ENCODE results near the gene MRTFA.

MRTFA gene

DNA sequence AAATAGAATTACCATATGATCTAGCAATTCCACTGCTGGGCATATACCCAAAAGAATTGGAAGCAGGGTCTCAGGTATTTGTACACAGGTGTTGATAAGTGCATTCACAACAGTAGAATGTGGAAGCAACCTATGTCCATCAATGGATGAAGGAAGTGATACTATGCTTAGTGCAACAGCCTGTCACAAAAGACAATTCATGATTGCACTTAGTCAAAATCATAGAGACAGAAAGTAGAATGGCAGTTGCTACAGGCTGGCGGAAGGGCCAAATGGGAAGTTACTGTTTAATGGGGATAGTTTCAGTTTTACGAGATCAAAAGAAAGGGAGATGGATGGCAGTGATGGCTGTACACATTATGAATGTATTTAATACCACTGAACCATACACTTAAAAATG is 224.1 kb downstream of the MRTFA start:
- in situ Hi-C loops (cut with MboI; ENCODE audit: low pct_unique_long_range_greater_than_20kb, low sequenced_read_pairs), result no loop called here
- DNase-seq, result no peak

DNA sequence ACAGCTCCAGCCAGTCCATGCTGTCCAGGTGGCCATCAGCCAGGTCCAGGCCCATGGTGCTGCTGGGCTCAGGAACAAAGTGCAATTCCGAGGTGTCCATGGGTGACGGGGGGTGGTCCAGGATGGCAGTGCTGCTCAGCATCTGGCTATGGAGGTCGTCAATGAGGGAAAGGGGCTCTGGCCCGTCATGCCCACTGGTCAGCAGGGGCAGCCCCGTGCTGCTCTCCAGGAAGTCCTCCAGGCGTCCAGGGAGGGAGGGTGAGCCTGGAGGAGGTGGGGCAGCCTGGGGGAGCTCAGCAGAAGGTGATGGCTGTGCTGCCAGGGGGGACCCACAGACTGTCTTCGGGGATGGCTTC is 225.0 kb downstream of the MRTFA start:
- DNase-seq, result no peak
- in situ Hi-C loops (cut with MboI; ENCODE audit: low pct_unique_long_range_greater_than_20kb, low sequenced_read_pairs), result no loop called here

DNA sequence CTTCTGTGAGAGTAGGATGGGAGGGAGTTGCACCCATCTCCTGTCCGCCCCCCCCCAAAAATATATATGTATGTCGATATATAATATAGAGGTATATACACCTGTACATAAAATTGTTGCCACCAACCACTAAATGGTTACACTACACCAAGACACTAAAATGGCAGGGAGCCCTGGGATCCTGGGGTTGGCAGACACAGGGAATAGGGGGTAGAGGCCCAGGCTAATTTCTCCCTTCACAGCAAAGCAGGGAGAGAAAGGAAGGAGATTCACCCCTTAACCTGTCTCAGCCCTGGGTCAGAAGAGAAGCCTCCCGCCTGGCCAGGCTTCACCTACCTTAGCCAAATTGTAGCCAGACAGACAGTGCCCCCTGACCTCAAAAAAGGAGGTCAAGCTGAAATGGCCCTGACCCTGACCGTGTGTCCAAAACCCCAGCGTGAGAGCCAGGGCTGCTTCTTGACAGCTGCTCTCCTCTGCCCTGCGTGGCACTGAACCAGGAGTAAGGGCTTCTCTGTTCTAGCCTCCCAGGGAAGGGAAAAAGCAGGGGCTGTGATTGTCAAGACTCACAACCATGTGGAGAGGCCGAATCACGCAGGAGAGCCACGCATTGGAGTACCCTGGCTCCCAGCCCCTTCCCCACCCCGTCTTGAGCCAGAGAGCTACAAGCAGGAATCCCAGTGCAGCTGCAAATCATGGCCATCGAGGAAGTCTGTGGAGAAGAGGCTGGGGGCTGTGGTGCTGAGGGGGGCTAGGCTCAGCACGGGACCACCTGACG is 225.6 kb downstream of the MRTFA start:
- in situ Hi-C loops (cut with MboI; ENCODE audit: low pct_unique_long_range_greater_than_20kb, low sequenced_read_pairs), result no loop called here
- no peak for DNase-seq

DNA sequence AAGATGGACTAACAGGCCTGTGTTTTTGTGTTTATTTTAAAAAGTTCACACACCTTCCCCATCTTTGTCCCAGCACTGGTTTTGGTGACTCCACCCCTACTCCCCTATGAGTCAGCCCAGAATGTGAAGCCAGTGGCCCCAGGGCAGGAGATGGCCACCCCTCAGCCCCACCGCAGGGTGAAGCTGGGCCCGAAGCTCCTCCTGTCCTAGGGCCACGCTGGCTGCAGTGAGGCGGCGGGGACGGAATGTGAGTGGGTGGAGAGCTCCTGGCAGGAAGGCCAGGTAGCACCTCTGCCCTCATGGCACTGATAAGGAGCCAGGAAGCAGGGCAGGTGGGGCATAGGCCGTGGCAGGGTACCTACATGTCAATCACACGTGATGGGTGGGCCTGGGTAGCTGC is 226.2 kb downstream of the MRTFA start:
- DNase-seq, result no peak
- in situ Hi-C loops (cut with MboI; ENCODE audit: low pct_unique_long_range_greater_than_20kb, low sequenced_read_pairs), result no loop called here

DNA sequence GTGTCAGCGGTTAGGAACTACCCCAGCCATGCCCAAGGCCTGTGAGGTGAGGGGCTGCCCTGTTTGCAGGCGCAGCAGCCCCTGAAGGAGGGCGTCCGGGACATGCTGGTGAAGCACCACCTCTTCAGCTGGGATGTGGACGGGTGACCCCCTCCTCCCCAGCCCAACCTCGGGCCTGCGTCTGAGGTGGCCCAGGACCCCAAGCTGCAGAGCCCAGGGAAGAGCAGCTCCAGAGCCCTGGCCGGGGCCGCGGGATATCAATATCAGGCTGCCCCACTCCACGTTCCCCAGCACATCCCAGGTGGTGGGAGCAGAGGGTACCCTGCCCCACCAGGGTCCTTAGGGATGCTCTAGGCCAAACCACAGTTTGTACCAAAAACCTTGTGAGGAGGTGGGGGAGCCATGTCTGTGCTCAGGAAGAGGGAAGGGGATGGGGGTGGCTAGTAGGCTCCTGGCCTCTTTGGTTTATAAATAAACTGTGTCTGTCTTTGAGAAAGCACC is 226.9 kb downstream of the MRTFA start:
- no peak for DNase-seq
- in situ Hi-C loops (cut with MboI; ENCODE audit: low pct_unique_long_range_greater_than_20kb, low sequenced_read_pairs), result no loop called here

DNA sequence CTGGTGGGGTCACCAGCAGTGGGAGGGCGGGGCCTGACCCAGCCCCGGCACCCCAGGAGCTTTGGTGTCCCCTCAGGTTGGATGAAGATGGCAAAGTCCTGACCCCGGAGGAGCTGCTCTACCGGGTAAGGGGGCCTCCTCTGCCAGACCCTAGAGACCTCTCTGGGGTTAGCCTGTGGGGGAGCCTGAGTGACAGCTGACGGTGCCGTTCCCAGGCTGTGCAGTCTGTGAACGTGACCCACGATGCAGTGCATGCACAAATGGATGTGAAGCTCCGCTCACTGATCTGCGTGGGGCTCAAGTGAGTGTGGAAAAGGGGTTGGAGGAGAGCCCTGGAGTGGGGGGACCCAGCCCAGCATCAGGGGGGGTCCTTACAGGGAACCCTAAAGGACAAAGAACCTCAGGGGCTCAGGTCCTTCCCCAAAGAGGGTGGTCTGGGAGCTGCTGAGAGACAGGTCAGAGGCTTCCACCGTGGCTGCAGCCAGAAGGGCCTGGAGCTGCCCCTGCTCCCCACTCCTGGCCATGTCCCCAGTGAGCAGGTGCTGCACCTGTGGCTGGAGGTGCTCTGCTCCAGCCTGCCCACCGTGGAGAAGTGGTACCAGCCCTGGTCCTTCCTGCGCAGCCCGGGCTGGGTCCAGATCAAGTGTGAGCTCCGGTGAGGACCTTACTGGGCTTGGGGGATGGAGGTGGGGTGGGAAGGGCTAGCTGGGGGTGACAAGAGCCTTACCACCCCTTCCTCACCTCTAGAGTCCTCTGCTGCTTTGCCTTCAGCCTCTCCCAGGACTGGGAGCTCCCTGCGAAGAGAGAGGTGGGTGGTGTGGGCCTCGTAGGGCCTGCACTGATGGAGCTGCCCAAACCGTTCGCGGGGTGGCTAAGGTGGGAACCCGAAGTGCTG is 227.6 kb downstream of the MRTFA start:
- in situ Hi-C loops (cut with MboI; ENCODE audit: low pct_unique_long_range_greater_than_20kb, low sequenced_read_pairs), result no loop called here
- DNase-seq, result no peak

DNA sequence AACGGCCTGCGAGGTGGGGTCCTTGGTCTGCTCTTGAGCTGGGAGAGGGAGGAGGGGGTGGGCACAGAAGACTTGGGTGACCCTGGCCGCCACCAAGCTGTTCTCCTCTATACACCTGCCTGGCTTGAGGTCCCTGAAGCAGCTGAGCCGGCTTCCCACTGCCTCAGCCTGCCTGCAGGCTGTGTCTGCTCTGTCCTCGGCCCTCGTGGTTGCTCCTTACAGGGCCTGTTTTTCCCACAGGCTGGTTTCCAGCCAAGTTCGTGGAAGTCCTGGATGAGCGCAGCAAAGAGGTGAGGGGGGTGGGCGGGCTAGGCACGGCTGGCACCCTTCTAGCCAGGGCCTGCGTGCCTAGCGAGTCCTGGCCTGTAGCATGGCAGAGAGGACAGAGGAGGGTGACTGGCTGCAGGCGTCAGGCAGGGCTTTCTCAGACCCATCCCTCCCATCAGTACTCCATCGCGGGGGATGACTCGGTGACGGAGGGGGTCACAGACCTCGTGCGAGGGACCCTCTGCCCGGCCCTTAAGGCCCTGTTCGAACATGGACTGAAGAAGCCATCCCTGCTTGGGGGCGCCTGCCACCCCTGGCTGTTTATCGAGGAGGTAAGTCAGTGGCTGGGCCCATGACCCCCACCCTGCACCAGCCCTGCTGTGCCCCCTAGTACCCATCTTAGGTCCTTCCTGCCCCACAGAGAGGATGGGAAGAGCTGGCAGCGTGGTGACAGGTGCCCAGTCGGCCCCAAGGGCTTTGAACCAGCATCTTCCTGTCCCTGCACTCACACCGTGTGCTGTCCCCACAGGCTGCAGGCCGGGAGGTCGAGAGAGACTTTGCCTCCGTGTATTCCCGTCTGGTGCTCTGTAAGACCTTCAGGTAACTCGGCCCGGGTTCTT is 228.4 kb downstream of the MRTFA start:
- in situ Hi-C loops (cut with MboI; ENCODE audit: low pct_unique_long_range_greater_than_20kb, low sequenced_read_pairs), result no loop called here
- no peak for DNase-seq

DNA sequence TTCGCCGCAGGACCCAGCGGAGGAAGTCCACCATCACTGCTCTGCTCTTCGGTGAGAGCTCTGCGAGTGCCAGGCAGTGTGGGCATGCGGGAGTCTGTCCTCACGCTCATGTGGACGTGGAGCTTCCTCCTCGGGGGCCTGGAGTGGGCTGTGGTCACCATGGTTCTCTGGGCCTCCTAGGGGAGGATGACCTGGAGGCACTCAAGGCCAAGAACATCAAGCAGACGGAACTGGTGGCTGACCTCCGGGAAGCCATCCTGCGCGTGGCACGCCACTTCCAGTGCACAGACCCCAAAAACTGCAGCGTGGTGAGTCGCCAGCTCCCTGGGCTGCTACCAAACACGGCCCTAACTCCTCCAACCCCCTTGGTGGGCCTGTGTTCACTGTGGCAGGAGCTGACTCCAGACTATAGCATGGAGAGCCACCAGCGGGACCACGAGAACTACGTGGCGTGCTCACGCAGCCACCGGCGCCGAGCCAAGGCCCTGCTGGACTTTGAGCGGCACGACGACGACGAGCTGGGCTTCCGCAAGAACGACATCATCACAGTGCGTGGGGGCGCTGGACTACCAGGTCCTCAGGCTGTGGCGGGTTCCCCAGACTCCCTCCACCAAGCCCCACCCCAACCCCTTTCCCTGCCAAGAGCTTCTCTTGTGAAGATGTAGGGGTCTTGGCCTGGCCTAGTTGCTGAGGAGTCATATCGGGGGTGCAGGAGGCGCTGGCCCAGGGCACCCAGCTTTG is 229.3 kb downstream of the MRTFA start:
- in situ Hi-C loops (cut with MboI; ENCODE audit: low pct_unique_long_range_greater_than_20kb, low sequenced_read_pairs), result no loop called here
- DNase-seq, result no peak

DNA sequence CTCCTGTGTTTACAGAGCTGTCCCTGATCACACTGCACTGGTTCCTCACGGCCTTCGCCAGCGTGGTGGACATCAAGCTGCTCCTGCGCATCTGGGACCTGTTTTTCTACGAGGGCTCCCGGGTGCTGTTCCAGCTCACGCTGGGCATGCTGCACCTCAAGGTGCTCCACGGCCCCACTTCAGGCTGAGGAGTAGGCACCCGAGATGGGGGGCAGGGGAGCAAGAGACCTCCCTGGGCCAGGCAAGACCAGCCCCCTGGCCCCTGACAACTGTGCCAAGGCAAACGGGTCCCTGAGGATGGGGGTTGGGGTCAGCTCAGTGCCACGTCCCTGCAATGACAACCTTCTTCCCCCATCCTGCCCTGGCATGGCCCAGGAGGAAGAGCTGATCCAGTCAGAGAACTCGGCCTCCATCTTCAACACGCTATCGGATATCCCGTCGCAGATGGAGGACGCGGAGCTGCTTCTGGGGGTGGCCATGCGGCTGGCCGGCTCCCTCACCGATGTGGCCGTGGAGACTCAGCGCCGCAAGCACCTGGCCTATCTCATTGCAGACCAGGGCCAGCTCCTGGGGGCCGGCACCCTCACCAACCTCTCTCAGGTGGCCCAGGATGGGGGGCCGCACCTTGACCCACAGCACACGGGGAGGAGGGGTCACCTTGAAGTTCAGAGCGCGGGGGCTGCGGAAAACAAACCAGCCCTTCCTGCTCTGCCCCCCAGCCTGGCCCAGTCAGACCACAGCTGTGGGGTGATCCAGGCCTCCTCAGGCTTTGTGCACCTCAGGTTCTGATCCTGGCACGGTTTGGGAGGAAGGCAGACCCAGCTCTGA is 230.2 kb downstream of the MRTFA start:
- in situ Hi-C loops (cut with MboI; ENCODE audit: low pct_unique_long_range_greater_than_20kb, low sequenced_read_pairs), result no loop called here
- no peak for DNase-seq

DNA sequence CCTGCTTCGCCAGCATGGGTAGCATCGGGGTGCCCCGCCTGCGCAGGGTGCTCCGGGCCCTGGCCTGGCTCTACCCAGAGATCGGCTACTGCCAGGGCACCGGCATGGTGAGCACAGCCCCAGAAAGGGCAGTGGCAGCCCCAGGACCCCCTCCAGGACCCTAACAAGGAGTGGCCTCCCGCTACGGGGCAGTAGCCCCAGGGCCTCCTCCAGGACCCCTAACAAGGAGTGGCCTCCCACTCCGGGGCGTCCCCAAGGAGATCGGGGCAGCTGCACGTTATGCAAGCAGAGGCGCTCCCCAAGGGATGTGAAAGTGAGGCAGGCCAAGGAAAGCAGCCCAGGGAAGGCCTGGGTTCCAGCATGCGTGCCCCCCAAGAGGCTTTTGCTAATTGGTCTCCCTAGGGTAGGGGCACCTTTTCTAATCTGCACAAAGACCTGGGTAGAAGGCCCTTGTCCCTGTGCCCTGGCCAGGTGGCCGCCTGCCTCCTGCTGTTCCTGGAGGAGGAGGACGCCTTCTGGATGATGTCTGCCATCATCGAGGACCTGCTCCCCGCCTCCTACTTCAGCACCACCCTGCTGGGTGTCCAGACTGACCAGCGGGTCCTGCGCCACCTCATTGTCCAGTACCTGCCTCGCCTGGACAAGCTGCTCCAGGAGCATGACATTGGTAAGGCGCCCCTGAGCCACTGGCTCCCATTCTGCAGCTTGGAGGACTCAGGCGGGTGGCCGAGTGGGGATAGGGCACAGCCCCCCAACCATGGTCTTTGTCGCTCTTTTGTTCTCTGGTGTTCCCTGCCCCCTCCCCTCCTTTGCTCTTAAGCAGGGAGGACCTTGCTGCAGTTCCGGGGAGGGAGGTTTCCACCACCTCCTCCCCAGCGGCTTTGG is 231.1 kb downstream of the MRTFA start:
- in situ Hi-C loops (cut with MboI; ENCODE audit: low pct_unique_long_range_greater_than_20kb, low sequenced_read_pairs), result no loop called here
- no peak for DNase-seq

DNA sequence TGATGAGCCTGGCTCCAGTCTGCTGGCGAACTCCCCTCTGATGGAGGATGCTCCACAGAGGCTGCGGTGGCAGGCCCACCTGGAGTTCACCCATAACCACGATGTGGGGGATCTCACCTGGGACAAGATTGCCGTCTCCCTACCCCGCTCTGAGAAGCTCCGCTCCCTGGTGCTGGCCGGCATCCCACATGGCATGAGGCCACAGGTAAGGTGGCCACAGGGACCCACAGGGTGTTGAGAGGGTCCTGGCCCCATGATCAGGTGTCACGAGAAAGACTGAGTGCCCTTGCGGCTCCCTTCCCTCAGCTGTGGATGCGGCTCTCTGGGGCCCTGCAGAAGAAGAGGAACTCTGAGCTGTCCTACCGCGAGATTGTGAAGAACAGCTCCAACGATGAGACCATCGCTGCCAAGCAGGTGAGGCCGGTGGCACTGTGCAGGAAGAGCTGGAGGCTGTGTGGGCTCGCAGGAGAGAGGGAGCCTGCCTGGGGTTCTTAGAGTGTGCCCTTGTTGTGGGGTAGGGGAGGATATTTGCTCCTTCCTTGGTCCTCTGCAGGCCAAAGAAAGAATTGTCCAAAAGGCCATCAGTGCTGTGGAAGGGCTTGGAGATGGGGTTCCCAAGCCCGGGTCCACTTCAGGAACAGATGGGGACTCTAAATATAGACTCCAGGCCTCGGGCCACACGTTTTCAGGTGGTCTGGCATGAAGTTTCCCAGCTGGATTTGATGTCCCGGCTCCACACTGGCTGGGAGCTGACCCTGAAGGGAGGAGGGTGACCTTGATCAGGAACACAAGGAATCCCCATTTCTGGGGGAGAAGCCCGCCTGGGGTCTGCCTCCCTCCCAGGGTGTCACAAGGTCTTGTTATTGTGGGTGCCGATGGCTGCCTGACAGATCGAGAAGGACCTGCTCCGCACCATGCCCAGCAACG is 232.0 kb downstream of the MRTFA start:
- in situ Hi-C loops (cut with MboI; ENCODE audit: low pct_unique_long_range_greater_than_20kb, low sequenced_read_pairs), result no loop called here
- DNase-seq, result no peak

DNA sequence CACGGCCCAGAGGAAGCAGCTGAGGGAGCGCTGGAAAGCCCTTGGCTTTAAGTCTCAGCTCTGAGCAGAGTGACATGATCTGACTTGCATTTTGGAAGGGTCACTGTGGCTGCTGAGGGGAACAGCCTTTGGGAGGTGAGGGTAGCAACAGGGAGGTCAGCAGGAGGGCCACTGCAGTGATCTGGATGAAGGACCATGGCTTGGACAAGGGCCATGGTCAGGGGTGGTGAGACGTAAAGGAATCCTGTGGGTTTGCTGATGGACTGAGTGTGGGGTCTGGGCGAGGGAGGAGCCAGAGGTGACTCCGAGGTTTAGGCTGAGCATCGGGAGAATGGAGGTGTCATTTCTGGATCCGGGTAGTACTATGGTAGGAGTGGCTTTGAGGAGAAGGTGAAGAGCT is 232.9 kb downstream of the MRTFA start:
- in situ Hi-C loops (cut with MboI; ENCODE audit: low pct_unique_long_range_greater_than_20kb, low sequenced_read_pairs), result no loop called here
- no peak for DNase-seq

DNA sequence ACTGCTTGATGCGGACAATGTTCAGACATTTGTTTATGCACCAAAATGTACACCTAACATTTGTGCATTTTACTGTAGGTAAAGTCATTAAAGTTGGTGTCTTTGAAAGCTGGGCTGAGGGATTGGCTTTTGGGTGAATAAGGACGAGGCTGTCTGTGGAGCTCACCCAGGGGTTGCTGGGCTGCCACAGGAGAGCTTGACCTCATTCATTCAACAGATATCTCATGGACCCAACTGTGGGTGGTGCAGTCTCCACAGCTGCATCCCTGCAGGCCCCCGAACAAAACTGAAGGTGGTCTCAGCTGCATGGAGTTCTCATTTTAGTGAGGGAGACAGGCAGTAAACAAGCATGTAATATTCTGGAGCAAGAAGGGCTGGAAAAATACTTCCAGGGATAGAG is 233.4 kb downstream of the MRTFA start:
- in situ Hi-C loops (cut with MboI; ENCODE audit: low pct_unique_long_range_greater_than_20kb, low sequenced_read_pairs), result no loop called here
- DNase-seq, result no peak

DNA sequence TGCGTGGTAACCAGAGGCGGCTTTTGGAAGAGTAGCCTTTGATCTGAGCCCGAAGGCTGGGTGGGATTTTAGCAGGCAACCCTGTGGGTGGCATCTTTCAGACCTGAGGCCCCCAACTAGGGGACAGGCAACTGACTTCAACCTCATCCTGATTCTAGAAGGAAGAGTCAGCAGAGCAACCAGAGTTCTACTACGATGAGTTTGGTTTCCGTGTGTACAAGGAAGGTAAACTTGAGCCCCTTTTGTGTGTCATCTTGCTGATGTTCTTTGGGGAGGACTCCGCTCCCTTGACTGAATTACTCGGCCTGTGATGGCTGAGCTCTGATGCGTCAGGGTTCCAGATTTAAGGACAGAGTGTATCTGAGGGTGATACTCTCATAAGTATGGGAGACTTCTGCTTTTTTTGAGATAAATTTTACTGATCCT is 234.5 kb downstream of the MRTFA start:
- DNase-seq, result no peak
- in situ Hi-C loops (cut with MboI; ENCODE audit: low pct_unique_long_range_greater_than_20kb, low sequenced_read_pairs), result no loop called here

DNA sequence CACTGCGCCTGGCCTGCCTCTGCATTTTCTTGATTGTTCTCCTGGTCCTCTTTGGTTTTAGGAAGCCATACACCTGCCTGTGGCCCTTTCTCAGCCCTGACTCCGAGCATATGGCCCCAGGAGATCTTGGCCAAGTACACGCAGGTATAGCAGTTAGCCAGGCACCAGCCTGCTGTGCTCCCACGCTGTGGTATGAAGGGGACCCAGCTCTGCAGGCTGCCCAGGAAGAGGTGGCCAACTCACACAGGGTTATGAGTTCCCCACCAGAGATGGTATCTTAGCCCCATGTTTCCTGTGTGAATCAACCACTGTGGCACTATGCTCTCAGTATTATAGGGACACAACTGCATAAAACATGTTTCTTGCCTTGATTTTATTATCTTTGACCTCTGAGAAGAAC is 235.0 kb downstream of the MRTFA start:
- in situ Hi-C loops (cut with MboI; ENCODE audit: low pct_unique_long_range_greater_than_20kb, low sequenced_read_pairs), result no loop called here
- DNase-seq, result no peak

DNA sequence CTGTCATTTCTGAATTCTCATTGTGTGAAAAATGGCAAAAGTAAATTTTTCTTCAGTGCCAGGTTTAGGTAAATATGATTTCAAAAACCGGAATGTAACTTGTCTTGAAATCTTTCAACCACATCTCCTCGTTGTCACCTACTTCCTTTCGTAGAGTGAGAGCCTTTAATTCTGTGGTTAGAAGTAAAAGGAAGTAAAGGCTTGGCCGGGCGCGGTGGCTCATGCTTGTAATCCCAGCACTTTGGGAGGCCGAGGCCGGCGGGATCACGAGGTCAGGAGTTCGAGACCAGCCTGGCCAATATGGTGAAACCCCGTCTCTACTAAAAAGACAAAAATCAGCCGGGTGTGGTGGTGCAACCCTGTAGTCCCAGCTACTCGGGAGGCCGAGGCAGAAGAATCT is 236.4 kb downstream of the MRTFA start:
- in situ Hi-C loops (cut with MboI; ENCODE audit: low pct_unique_long_range_greater_than_20kb, low sequenced_read_pairs), result no loop called here
- DNase-seq, result peak; percentile 86
